ENCODE results near the gene PAX5.

Gene PAX5

GRCh38 chr9:36960575-36960955 is 73.5 kb downstream of the PAX5 start:
- no peak for DNase-seq (ENCODE audit: low read depth)

- DNase-seq (ENCODE audit: low read depth) = no peak
These were observed 74.1 kb downstream of the PAX5 start for GRCh38 chr9:36959681-36960574.

- no peak for DNase-seq (ENCODE audit: low read depth)
These were observed 77.2 kb downstream of the PAX5 start for GRCh38 chr9:36956908-36957307.

- no peak for DNase-seq (ENCODE audit: low read depth)
These were observed 83.7 kb downstream of the PAX5 start for GRCh38 chr9:36950389-36950788.

- no peak for DNase-seq (ENCODE audit: low read depth)
These were observed 84.6 kb downstream of the PAX5 start for GRCh38 chr9:36949466-36949865.

GRCh38 chr9:36948051-36948450 is 86.0 kb downstream of the PAX5 start:
- DNase-seq (ENCODE audit: low read depth) = no peak

GRCh38 chr9:36946653-36947052 is 87.4 kb downstream of the PAX5 start:
- no peak for DNase-seq (ENCODE audit: low read depth)

GRCh38 chr9:36945999-36946398 is 88.1 kb downstream of the PAX5 start:
- DNase-seq (ENCODE audit: low read depth) = no peak

- DNase-seq (ENCODE audit: low read depth) = no peak
These were observed 91.2 kb downstream of the PAX5 start for GRCh38 chr9:36942891-36943290.

GRCh38 chr9:36941441-36941840 is 92.6 kb downstream of the PAX5 start:
- DNase-seq (ENCODE audit: low read depth) = no peak

- no peak for DNase-seq (ENCODE audit: low read depth)
These were observed 93.2 kb downstream of the PAX5 start for GRCh38 chr9:36940881-36941280.

- no peak for DNase-seq (ENCODE audit: low read depth)
These were observed 93.6 kb downstream of the PAX5 start for GRCh38 chr9:36940500-36940853.

GRCh38 chr9:36939655-36940499 is 94.2 kb downstream of the PAX5 start:
- no peak for DNase-seq (ENCODE audit: low read depth)

- DNase-seq (ENCODE audit: low read depth) = no peak
These were observed 94.9 kb downstream of the PAX5 start for GRCh38 chr9:36939214-36939613.

GRCh38 chr9:36938617-36939016 is 95.5 kb downstream of the PAX5 start:
- DNase-seq (ENCODE audit: low read depth) = no peak

- no peak for DNase-seq (ENCODE audit: low read depth)
These were observed 96.1 kb downstream of the PAX5 start for GRCh38 chr9:36937951-36938350.

GRCh38 chr9:36937346-36937745 is 96.7 kb downstream of the PAX5 start:
- no peak for DNase-seq (ENCODE audit: low read depth)

GRCh38 chr9:36936498-36936831 is 97.6 kb downstream of the PAX5 start:
- DNase-seq (ENCODE audit: low read depth) = no peak

- DNase-seq (ENCODE audit: low read depth) = no peak
These were observed 98.1 kb downstream of the PAX5 start for GRCh38 chr9:36935768-36936497.

GRCh38 chr9:36935332-36935731 is 98.7 kb downstream of the PAX5 start:
- no peak for DNase-seq (ENCODE audit: low read depth)

GRCh38 chr9:36934478-36935065 is 99.5 kb downstream of the PAX5 start:
- DNase-seq (ENCODE audit: low read depth) = no peak

- no peak for DNase-seq (ENCODE audit: low read depth)
These were observed 100.3 kb downstream of the PAX5 start for GRCh38 chr9:36933676-36934215.
